ENCODE data around the gene RO60.

- TF ChIP-seq CTCF (conservative IDR thresholded peaks at IDR 0.05; ENCODE audit: low read depth, low read length) = no peak
- TF ChIP-seq EZH2 (IDR thresholded peaks at IDR 0.05; ENCODE audit: low read length, unreplicated experiment) = no peak
- TF ChIP-seq EZH2phosphoT487 (IDR thresholded peaks at IDR 0.05; ENCODE audit: borderline replicate concordance, low read length) = no peak
These were observed 25.9 kb downstream of the RO60 start for GRCh38 chr1:193085263-193085662.
